ENCODE results near the gene CDK16. TPM values are rescaled to one million over a fixed set of nuclear protein-coding genes. Genes with fewer than 3 reads are reported as not detected.

CDK16 gene
- total RNA-seq, 1 experiment from 2014 or later = 82.1 TPM

GRCh38 chrX:47179928-47180255, 38.6 kb upstream of the CDK16 start:
- H3K9me3 ChIP-seq (ENCODE audit: insufficient read depth, low read depth) = no peaks in the 10 kb centered on the region
- no peaks in the 10 kb centered on the region for H4K20me1 ChIP-seq (ENCODE audit: insufficient read depth)
- CTCF ChIA-PET = no interaction called here
- no TSS peak for BruUV-seq (replicated peaks)
- intact Hi-C loops (cut with micrococcal nuclease; ENCODE audit: unreplicated experiment) = no loop called here
- H2AFZ ChIP-seq = no peak overlapping the region
- H3F3A ChIP-seq (ENCODE audit: insufficient read depth, low read depth) = no peaks in the 10 kb centered on the region
- no peaks in the 10 kb centered on the region for H3K27me3 ChIP-seq (ENCODE audit: insufficient read depth, low read depth)
- H3K9me2 ChIP-seq (ENCODE audit: insufficient read depth) = no peaks in the 10 kb centered on the region
- TF ChIP-seq EZH2 (IDR thresholded peaks at IDR 0.05; ENCODE audit: low read depth) (no peak), CTCF (conservative IDR thresholded peaks at IDR 0.05) (no peak)
- H3K36me3 ChIP-seq (ENCODE audit: low read depth) = no peaks in the 10 kb centered on the region
- H3K27ac ChIP-seq = no peak overlapping the region
- no peak overlapping the region for H3K4me3 ChIP-seq
- POLR2A ChIA-PET (ENCODE audit: unreplicated experiment) = no interaction called here
- no peak for DNase-seq
- no peaks in the 10 kb centered on the region for H3K79me2 ChIP-seq (ENCODE audit: low read depth)
- H3K4me2 ChIP-seq = no peak overlapping the region
- no peaks in the 10 kb centered on the region for H3K4me1 ChIP-seq (replicated peaks; ENCODE audit: insufficient read depth)

- H3K4me2 ChIP-seq = no peak overlapping the region
- H3F3A ChIP-seq (ENCODE audit: insufficient read depth, low read depth) = no peaks in the 10 kb centered on the region
- H3K4me1 ChIP-seq (replicated peaks; ENCODE audit: insufficient read depth) = no peaks in the 10 kb centered on the region
- no peak overlapping the region for H3K4me3 ChIP-seq
- ChIA-PET POLR2A (ENCODE audit: unreplicated experiment) (no interaction called here), CTCF (no interaction called here)
- no TSS peak for BruUV-seq (replicated peaks)
- no peaks in the 10 kb centered on the region for H3K79me2 ChIP-seq (ENCODE audit: low read depth)
- no peak for DNase-seq
- H3K27ac ChIP-seq = no peak overlapping the region
- H3K9me2 ChIP-seq (ENCODE audit: insufficient read depth) = no peaks in the 10 kb centered on the region
- intact Hi-C loops (cut with micrococcal nuclease; ENCODE audit: unreplicated experiment) = no loop called here
- H3K9me3 ChIP-seq (ENCODE audit: insufficient read depth, low read depth) = no peaks in the 10 kb centered on the region
- TF ChIP-seq CTCF (conservative IDR thresholded peaks at IDR 0.05) (no peak), EZH2 (IDR thresholded peaks at IDR 0.05; ENCODE audit: low read depth) (no peak)
- H4K20me1 ChIP-seq (ENCODE audit: insufficient read depth) = no peaks in the 10 kb centered on the region
- no peak overlapping the region for H2AFZ ChIP-seq
- H3K27me3 ChIP-seq (ENCODE audit: insufficient read depth, low read depth) = no peaks in the 10 kb centered on the region
- H3K36me3 ChIP-seq (ENCODE audit: low read depth) = no peaks in the 10 kb centered on the region
These were observed 38.1 kb upstream of the CDK16 start for GRCh38 chrX:47180346-47180745.

- Histone ChIP-seq H4K20me1 (ENCODE audit: insufficient read depth) (no peaks in the 10 kb centered on the region), H3K4me1 (replicated peaks; ENCODE audit: insufficient read depth) (no peaks in the 10 kb centered on the region), H3K27ac (no peak overlapping the region), H2AFZ (no peak overlapping the region), H3K9me3 (ENCODE audit: insufficient read depth, low read depth) (no peaks in the 10 kb centered on the region), H3K36me3 (ENCODE audit: low read depth) (no peaks in the 10 kb centered on the region), H3K9me2 (ENCODE audit: insufficient read depth) (no peaks in the 10 kb centered on the region), H3K4me2 (no peak overlapping the region), H3K27me3 (ENCODE audit: insufficient read depth, low read depth) (no peaks in the 10 kb centered on the region), H3K79me2 (ENCODE audit: low read depth) (no peaks in the 10 kb centered on the region), H3F3A (ENCODE audit: insufficient read depth, low read depth) (no peaks in the 10 kb centered on the region), H3K4me3 (no peak overlapping the region)
- no peak for TF ChIP-seq EZH2 (IDR thresholded peaks at IDR 0.05; ENCODE audit: low read depth)
- no peak for TF ChIP-seq CTCF (conservative IDR thresholded peaks at IDR 0.05)
- ChIA-PET POLR2A (ENCODE audit: unreplicated experiment) (no interaction called here), CTCF (no interaction called here)
- intact Hi-C loops (cut with micrococcal nuclease; ENCODE audit: unreplicated experiment) = no loop called here
- BruUV-seq (replicated peaks) = no TSS peak
- DNase-seq = no peak
These were observed 37.2 kb upstream of the CDK16 start for GRCh38 chrX:47181301-47181700.

All from PC-9 (cell line).